Right atrium auricular region (tissue), 2 donors: ENCODE measurements around the gene ZNF714. TPM values are rescaled to one million over a fixed set of nuclear protein-coding genes. Genes with fewer than 3 reads are reported as not detected.

Experiments used
- DNase-seq: peaks from one replicate; pipeline ENCODE4 v3.0.0-alpha.2; 2019; ENCODE audit warnings: low spot score
- H3K27ac ChIP-seq, 2 donors: fragments of 200-600 bp; sonication (generic); 1 replicate in 1 of 2; 2 replicates in 1 of 2; pipeline ENCODE4 v1.5.1; 2016 to 2019
- H3K27me3 ChIP-seq, 2 donors: fragments of 200-600 bp; sonication (generic); one replicate each; pipeline versions ENCODE4 v1.5.1 to v1.6.0; 2017 to 2019
- H3K36me3 ChIP-seq: fragments of 200-600 bp; sonication (generic); one replicate; pipeline ENCODE4 v1.5.1; 2016
- H3K4me1 ChIP-seq, 2 donors: fragments of 200-600 bp; sonication (generic); one replicate each; pipeline versions ENCODE4 v1.5.1 to v1.6.0; 2017 to 2019
- H3K4me3 ChIP-seq, 2 donors: fragments of 200-600 bp; sonication (generic); 1 replicate in 1 of 2; 2 replicates in 1 of 2; pipeline ENCODE4 v1.5.1; 2017 to 2019; ENCODE audit warnings: mild to moderate bottlenecking in 1 of 2, moderate library complexity in 1 of 2
- H3K9me3 ChIP-seq, 2 donors: fragments of 200-600 bp; sonication (generic); one replicate each; pipeline ENCODE4 v1.5.1; 2019
- CTCF ChIP-seq, 2 donors: fragments of 200-600 bp; sonication (generic); IDR thresholded peaks; one replicate each; pipeline ENCODE4 v1.5.1; 2019; ENCODE audit warnings: antibody characterized with exemption in 2 of 2
- total RNA-seq, 2 donors: library from RNA; depleted of rRNA; stranded (reverse); fragments of >200 nt; gene quantifications; one replicate each; pipeline ENCODE4 v1.1.0, GENCODE V29; 2016

ZNF714 gene
- total RNA-seq: 1 to 10 TPM; 1.4 to 2.4 TPM

- TF ChIP-seq CTCF (IDR thresholded peaks at IDR 0.05): no peak
- Histone ChIP-seq H3K27me3 (no peaks in the 10 kb centered on the region), H3K36me3 (no peaks in the 10 kb centered on the region), H3K9me3 (no peaks in the 10 kb centered on the region), H3K4me3 (peak within 1 kb of the TSS; percentile 45 to 62), H3K27ac (peak within 1 kb of the TSS; percentile 43 to 56), H3K4me1 (no peaks in the 10 kb centered on the region)
- DNase-seq: peak; percentile 88
Observed at GRCh38 chr19:21082011-21082975, at the start of gene ZNF714. Gene ZNF714 (plus strand): TSS chr19:21082203. CDS start chr19:21098269, 16,066 bp downstream.

GRCh38 chr19:21045028-21045427 lies 37.0 kb upstream of the ZNF714 start:
- Histone ChIP-seq H3K4me1 (no peaks in the 10 kb centered on the region), H3K9me3 (peaks cover 0 to 30% of the 10 kb centered on the region in 2 donors), H3K27ac (no peak overlapping the region), H3K27me3 (no peaks in the 10 kb centered on the region), H3K4me3 (no peak overlapping the region), H3K36me3 (peaks cover 9% of the 10 kb centered on the region)
- TF ChIP-seq CTCF (IDR thresholded peaks at IDR 0.05): no peak
- no peak for DNase-seq

GRCh38 chr19:21046489-21046888 lies 35.5 kb upstream of the ZNF714 start:
- H3K4me3 ChIP-seq: no peak overlapping the region
- H3K27ac ChIP-seq: no peak overlapping the region
- no peaks in the 10 kb centered on the region for H3K4me1 ChIP-seq
- no peak for DNase-seq
- peaks cover 0 to 30% of the 10 kb centered on the region in 2 donors for H3K9me3 ChIP-seq
- peaks cover 9% of the 10 kb centered on the region for H3K36me3 ChIP-seq
- no peaks in the 10 kb centered on the region for H3K27me3 ChIP-seq
- no peak for TF ChIP-seq CTCF (IDR thresholded peaks at IDR 0.05)

- DNase-seq: no peak
- Histone ChIP-seq H3K9me3 (peaks cover 0 to 30% of the 10 kb centered on the region in 2 donors), H3K27ac (no peak overlapping the region), H3K4me1 (no peaks in the 10 kb centered on the region), H3K27me3 (no peaks in the 10 kb centered on the region), H3K4me3 (no peak overlapping the region), H3K36me3 (peaks cover 10% of the 10 kb centered on the region)
- no peak for TF ChIP-seq CTCF (IDR thresholded peaks at IDR 0.05)
Observed at GRCh38 chr19:21047716-21048115, 34.3 kb upstream of the ZNF714 start.

GRCh38 chr19:21052902-21053301 lies 29.1 kb upstream of the ZNF714 start:
- no peak for TF ChIP-seq CTCF (IDR thresholded peaks at IDR 0.05)
- Histone ChIP-seq H3K4me1 (no peaks in the 10 kb centered on the region), H3K4me3 (no peak overlapping the region), H3K27me3 (no peaks in the 10 kb centered on the region), H3K9me3 (no peaks in the 10 kb centered on the region), H3K27ac (no peak overlapping the region), H3K36me3 (peaks cover 34% of the 10 kb centered on the region)
- no peak for DNase-seq
